ENCODE data around the gene NRROS.
"Not testable (repeated sequence)": the region's sequence is repeated elsewhere in the genome, so short reads cannot be mapped to it uniquely, and the experiment has no call there.

NRROS gene

GRCh38 chr3:196639483-196640296 is at the start of gene NRROS:
Gene NRROS (plus strand): TSS chr3:196639694. CDS start chr3:196654540, 14,846 bp downstream.
- DNase-seq (ENCODE audit: low spot score in 2 of 2) (peak; percentile 51 to 82), ATAC-seq (peak; percentile 81)
- Mint-ChIP-seq H3K4me3 (peak within 1 kb of the TSS; percentile 85), H3K36me3 (peaks cover 56% of the 10 kb centered on the region), H3K27ac (peak within 1 kb of the TSS; percentile 86), H3K4me1 (peaks cover 72% of the 10 kb centered on the region), H3K9me3 (no peaks in the 10 kb centered on the region)

DNA sequence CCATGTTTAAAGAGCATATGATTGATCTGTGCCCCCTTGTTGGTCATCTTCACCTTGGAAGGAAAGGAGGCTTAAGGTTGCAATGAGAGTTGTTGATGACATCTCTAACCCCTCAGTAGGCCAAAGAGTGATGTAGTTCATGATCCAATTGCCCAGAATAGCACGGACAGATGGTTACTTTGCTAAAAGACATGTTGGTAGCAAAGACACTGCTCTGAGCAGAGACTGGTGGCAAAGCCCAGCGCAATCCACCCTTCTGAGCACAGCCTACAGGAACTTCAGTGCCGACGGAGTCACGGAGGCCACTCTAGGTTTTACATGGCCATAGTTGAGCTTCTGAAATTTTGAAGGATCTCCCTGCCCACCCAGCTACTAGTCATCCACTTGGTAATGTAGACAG is 49.2 kb upstream of the NRROS start:
- Mint-ChIP-seq H3K4me3 (no peak overlapping the region), H3K4me1 (no peaks in the 10 kb centered on the region), H3K27ac (no peak overlapping the region), H3K36me3 (peaks cover 22% of the 10 kb centered on the region), H3K9me3 (no peaks in the 10 kb centered on the region)
- ATAC-seq = no peak
- DNase-seq (ENCODE audit: low spot score in 2 of 2) = no peak

- Mint-ChIP-seq H3K9me3 (no peaks in the 10 kb centered on the region), H3K4me3 (no peak overlapping the region), H3K36me3 (no peaks in the 10 kb centered on the region), H3K27ac (no peak overlapping the region), H3K4me1 (peaks cover 7% of the 10 kb centered on the region)
- ATAC-seq (no peak), DNase-seq (ENCODE audit: low spot score in 2 of 2) (no peak)
These were observed 43.1 kb upstream of the NRROS start for GRCh38 chr3:196596355-196596754.

- DNase-seq (ENCODE audit: low spot score in 2 of 2) = not testable (repeated sequence)
These were observed 41.3 kb upstream of the NRROS start for GRCh38 chr3:196597971-196598733.

GRCh38 chr3:196599734-196600128 is 39.8 kb upstream of the NRROS start:
- Mint-ChIP-seq H3K36me3 (no peaks in the 10 kb centered on the region), H3K4me1 (peaks cover 7% of the 10 kb centered on the region), H3K4me3 (no peak overlapping the region), H3K9me3 (no peaks in the 10 kb centered on the region), H3K27ac (no peak overlapping the region)
- DNase-seq (ENCODE audit: low spot score in 2 of 2) (no peak), ATAC-seq (peak; percentile 37)

More at GRCh38 chr3:196597971-196598733, 41.3 kb upstream of the NRROS start:
- H3K36me3 Mint-ChIP-seq, H3K4me1 Mint-ChIP-seq, ATAC-seq, H3K9me3 Mint-ChIP-seq: not testable (repeated sequence)
- Mint-ChIP-seq H3K27ac (peak overlapping the region; percentile 8), H3K4me3 (peak overlapping the region; percentile 71)

GRCh38 chr3:196600359-196600758 is 39.1 kb upstream of the NRROS start:
- Mint-ChIP-seq H3K9me3 (no peaks in the 10 kb centered on the region), H3K27ac (no peak overlapping the region), H3K4me1 (peaks cover 7% of the 10 kb centered on the region), H3K36me3 (no peaks in the 10 kb centered on the region), H3K4me3 (no peak overlapping the region)
- DNase-seq (ENCODE audit: low spot score in 2 of 2) (no peak), ATAC-seq (no peak)

DNA sequence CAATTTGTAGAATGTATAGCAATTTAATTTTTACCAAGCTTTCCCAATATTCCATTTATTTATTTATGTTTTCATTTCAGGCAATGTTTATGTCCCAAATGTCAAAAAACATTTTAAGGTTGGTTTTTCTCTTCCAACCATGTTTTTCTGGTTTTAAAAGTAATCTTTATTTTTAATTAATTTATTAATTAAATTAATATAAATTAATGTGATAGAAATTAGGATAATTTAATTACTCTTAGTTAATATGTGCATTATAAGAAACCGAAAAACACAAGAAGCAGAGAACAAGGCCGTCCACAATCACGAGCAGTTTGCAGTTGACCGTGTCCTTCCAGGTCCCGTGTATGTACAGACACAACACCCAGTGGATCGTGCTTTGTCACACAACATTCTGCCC is 36.8 kb upstream of the NRROS start:
- Mint-ChIP-seq H3K36me3 (no peaks in the 10 kb centered on the region), H3K4me1 (peaks cover 7% of the 10 kb centered on the region), H3K4me3 (no peak overlapping the region), H3K9me3 (no peaks in the 10 kb centered on the region), H3K27ac (no peak overlapping the region)
- DNase-seq (ENCODE audit: low spot score in 2 of 2) (no peak), ATAC-seq (no peak)

DNA sequence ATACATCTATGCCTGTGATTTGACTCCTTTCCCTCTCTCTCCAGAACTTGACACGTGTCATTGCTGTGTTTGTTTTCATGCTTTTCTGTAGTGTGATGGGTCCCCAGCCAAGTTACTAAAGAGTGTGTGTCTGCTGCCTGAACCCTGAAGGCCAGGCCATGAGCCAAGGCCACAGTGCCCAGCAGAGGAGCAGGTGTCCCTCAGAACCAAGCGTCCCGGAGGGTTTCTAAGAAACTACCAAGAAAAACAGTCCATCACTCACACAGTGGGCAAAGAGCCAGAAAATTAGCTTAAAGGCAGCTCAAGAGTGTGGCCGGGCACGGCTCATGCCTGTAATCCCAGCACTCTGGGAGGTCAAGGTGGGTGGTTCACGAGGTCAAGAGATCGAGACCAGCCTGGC is 35.8 kb upstream of the NRROS start:
- H3K4me1 Mint-ChIP-seq = no peaks in the 10 kb centered on the region
- ATAC-seq = no peak
- H3K36me3 Mint-ChIP-seq = no peaks in the 10 kb centered on the region
- no peak overlapping the region for H3K4me3 Mint-ChIP-seq
- no peak overlapping the region for H3K27ac Mint-ChIP-seq
- H3K9me3 Mint-ChIP-seq = no peaks in the 10 kb centered on the region
- DNase-seq (ENCODE audit: low spot score in 2 of 2) = no peak

GRCh38 chr3:196604548-196604947 is 34.9 kb upstream of the NRROS start:
- H3K27ac Mint-ChIP-seq = no peak overlapping the region
- no peak for ATAC-seq

GRCh38 chr3:196608693-196609092 is 30.8 kb upstream of the NRROS start:
- H3K27ac Mint-ChIP-seq = no peak overlapping the region
- no peak for ATAC-seq
- no peaks in the 10 kb centered on the region for H3K9me3 Mint-ChIP-seq
- no peaks in the 10 kb centered on the region for H3K36me3 Mint-ChIP-seq
- no peak overlapping the region for H3K4me3 Mint-ChIP-seq
- H3K4me1 Mint-ChIP-seq = peaks cover 28% of the 10 kb centered on the region
- no peak for DNase-seq (ENCODE audit: low spot score in 2 of 2)

More at GRCh38 chr3:196604548-196604947, 34.9 kb upstream of the NRROS start:
- H3K9me3 Mint-ChIP-seq = no peaks in the 10 kb centered on the region
- peaks cover 6% of the 10 kb centered on the region for H3K4me1 Mint-ChIP-seq
- H3K4me3 Mint-ChIP-seq = no peak overlapping the region
- DNase-seq (ENCODE audit: low spot score in 2 of 2) = no peak
- H3K36me3 Mint-ChIP-seq = no peaks in the 10 kb centered on the region

GRCh38 chr3:196609343-196609775 is 30.1 kb upstream of the NRROS start:
- Mint-ChIP-seq H3K4me1 (peaks cover 28% of the 10 kb centered on the region), H3K36me3 (no peaks in the 10 kb centered on the region), H3K9me3 (no peaks in the 10 kb centered on the region), H3K27ac (peak overlapping the region; percentile 53), H3K4me3 (peak overlapping the region; percentile 41)
- peak; percentile 95 to 96 for DNase-seq (ENCODE audit: low spot score in 2 of 2)
- peak; percentile 98 for ATAC-seq

DNA sequence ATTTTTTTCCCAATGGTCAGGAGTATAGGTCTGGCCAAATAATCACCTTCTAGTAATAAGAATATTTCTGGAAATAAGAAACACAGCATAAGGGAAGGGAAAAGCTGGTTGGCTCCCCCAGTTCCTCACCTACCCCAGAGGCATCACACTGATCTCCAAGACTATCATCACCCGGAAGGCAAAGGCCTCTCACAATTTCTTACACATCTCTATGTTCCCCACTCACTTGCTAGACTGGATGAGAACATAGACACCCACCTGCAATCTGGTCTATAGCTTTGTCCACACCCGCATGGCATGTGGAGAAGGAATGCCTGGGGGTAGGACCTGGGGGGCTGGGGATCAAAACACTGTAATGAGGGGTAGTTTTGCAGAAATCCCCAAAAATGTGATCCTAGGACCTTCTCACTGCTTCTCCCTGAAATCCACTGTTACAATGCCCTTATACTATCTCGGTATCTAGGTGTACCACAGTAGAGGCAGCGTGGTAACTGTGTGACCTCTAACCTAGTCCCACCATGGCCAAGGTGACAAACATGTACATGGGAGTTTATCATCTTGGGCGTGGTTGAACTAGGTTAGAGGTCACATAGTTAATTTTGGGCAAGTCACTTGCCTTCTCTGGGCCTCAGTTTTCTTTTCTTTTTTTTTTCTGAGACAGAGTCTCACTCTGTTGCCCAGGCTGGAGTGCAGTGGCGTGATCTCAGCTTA is 29.5 kb upstream of the NRROS start:
- H3K9me3 Mint-ChIP-seq = no peaks in the 10 kb centered on the region
- ATAC-seq (peak; percentile 59), DNase-seq (ENCODE audit: low spot score in 2 of 2) (no peak)
- peak overlapping the region; percentile 41 for H3K4me3 Mint-ChIP-seq
- peaks cover 28% of the 10 kb centered on the region for H3K4me1 Mint-ChIP-seq
- no peaks in the 10 kb centered on the region for H3K36me3 Mint-ChIP-seq
- peak overlapping the region; percentile 53 for H3K27ac Mint-ChIP-seq

GRCh38 chr3:196611761-196612483 is 27.6 kb upstream of the NRROS start:
- Mint-ChIP-seq H3K4me1 (peaks cover 28% of the 10 kb centered on the region), H3K4me3 (peak overlapping the region; percentile 6), H3K27ac (peak overlapping the region; percentile 68), H3K36me3 (no peaks in the 10 kb centered on the region), H3K9me3 (no peaks in the 10 kb centered on the region)
- ATAC-seq (no peak), DNase-seq (ENCODE audit: low spot score in 2 of 2) (no peak)

DNA sequence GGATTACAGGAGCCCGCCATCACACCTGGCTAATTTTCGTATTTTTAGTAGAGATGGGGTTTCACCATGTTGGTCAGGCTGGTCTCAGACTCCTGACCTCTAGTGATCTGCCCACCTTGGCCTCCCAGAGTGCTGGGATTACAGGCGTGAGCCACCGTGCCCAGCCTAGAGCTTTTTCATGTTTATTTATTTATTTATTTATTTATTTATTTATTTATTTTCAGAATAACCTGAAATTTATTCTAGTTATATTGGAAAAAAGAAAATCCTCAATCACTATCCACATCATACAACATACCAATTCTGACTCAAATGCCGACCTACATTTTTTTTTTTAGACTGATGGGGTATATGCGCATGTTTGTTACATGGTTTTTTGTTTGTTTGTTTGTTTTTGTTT is 24.3 kb upstream of the NRROS start:
- peaks cover 20% of the 10 kb centered on the region for H3K4me1 Mint-ChIP-seq
- not testable (repeated sequence) for H3K4me3 Mint-ChIP-seq; H3K36me3 Mint-ChIP-seq; ATAC-seq; H3K9me3 Mint-ChIP-seq; H3K27ac Mint-ChIP-seq; DNase-seq (ENCODE audit: low spot score in 2 of 2)

- DNase-seq (ENCODE audit: low spot score in 2 of 2) (no peak), ATAC-seq (no peak)
- peaks cover 21% of the 10 kb centered on the region for H3K4me1 Mint-ChIP-seq
- H3K36me3 Mint-ChIP-seq = no peaks in the 10 kb centered on the region
- no peaks in the 10 kb centered on the region for H3K9me3 Mint-ChIP-seq
- H3K4me3 Mint-ChIP-seq = no peak overlapping the region
- no peak overlapping the region for H3K27ac Mint-ChIP-seq
These were observed 22.2 kb upstream of the NRROS start for GRCh38 chr3:196617256-196617655.
